ENCODE results near the gene SHKBP1.

DNA sequence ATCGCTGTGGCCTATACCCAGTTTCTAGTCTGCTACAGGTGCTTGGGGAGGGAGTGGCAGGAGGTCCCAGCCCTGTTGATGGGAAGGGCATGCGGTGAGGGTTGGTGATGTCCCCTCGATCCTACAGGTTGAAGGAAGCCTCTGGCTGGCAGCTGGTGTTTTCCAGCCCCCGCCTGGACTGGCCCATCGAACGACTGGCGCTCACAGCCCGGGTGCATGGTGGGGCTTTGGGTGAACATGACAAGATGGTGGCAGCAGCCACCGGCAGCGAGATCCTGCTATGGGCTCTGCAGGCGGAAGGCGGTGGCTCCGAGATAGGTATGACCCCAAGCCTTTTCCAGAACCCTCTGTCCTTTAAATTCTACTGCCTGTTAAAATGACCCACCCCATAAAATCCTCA lies 3.9 kb downstream of the SHKBP1 start:
- no peak for TF ChIP-seq LARP7 (IDR thresholded peaks at IDR 0.05)
- no peak for TF ChIP-seq POLR2AphosphoS5 (IDR thresholded peaks at IDR 0.05; ENCODE audit: low read length)
- TF ChIP-seq, protein P1, sequence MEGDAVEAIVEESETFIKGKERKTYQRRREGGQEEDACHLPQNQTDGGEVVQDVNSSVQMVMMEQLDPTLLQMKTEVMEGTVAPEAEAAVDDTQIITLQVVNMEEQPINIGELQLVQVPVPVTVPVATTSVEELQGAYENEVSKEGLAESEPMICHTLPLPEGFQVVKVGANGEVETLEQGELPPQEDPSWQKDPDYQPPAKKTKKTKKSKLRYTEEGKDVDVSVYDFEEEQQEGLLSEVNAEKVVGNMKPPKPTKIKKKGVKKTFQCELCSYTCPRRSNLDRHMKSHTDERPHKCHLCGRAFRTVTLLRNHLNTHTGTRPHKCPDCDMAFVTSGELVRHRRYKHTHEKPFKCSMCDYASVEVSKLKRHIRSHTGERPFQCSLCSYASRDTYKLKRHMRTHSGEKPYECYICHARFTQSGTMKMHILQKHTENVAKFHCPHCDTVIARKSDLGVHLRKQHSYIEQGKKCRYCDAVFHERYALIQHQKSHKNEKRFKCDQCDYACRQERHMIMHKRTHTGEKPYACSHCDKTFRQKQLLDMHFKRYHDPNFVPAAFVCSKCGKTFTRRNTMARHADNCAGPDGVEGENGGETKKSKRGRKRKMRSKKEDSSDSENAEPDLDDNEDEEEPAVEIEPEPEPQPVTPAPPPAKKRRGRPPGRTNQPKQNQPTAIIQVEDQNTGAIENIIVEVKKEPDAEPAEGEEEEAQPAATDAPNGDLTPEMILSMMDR (IDR thresholded peaks at IDR 0.05 in 2 of 3, conservative IDR thresholded peaks at IDR 0.05 in 1 of 3; ENCODE audit: control insufficient read depth in 2 of 3, extremely low read depth in 1 of 3, insufficient read depth in 1 of 3, low read depth in 3 of 3, low read length in 3 of 3) = no peak
- TF ChIP-seq HDAC2 (IDR thresholded peaks at IDR 0.05) = no peak
- TF ChIP-seq HCFC1 (IDR thresholded peaks at IDR 0.05; ENCODE audit: low read length) = no peak
- no peak for TF ChIP-seq ASH2L (IDR thresholded peaks at IDR 0.05; ENCODE audit: borderline replicate concordance, low read depth)
- no peak for TF ChIP-seq SKIL (IDR thresholded peaks at IDR 0.05; ENCODE audit: low read depth, poor library complexity, severe bottlenecking)
- TF ChIP-seq, protein P2, sequence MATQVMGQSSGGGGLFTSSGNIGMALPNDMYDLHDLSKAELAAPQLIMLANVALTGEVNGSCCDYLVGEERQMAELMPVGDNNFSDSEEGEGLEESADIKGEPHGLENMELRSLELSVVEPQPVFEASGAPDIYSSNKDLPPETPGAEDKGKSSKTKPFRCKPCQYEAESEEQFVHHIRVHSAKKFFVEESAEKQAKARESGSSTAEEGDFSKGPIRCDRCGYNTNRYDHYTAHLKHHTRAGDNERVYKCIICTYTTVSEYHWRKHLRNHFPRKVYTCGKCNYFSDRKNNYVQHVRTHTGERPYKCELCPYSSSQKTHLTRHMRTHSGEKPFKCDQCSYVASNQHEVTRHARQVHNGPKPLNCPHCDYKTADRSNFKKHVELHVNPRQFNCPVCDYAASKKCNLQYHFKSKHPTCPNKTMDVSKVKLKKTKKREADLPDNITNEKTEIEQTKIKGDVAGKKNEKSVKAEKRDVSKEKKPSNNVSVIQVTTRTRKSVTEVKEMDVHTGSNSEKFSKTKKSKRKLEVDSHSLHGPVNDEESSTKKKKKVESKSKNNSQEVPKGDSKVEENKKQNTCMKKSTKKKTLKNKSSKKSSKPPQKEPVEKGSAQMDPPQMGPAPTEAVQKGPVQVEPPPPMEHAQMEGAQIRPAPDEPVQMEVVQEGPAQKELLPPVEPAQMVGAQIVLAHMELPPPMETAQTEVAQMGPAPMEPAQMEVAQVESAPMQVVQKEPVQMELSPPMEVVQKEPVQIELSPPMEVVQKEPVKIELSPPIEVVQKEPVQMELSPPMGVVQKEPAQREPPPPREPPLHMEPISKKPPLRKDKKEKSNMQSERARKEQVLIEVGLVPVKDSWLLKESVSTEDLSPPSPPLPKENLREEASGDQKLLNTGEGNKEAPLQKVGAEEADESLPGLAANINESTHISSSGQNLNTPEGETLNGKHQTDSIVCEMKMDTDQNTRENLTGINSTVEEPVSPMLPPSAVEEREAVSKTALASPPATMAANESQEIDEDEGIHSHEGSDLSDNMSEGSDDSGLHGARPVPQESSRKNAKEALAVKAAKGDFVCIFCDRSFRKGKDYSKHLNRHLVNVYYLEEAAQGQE (IDR thresholded peaks at IDR 0.05; ENCODE audit: low read depth, low read length) = no peak
- TF ChIP-seq RAD21 (IDR thresholded peaks at IDR 0.05; ENCODE audit: insufficient read depth, low read depth, low read length) = no peak
- TF ChIP-seq EP300 (IDR thresholded peaks at IDR 0.05; ENCODE audit: borderline replicate concordance in 1 of 2, control insufficient read depth in 1 of 2, low read depth in 2 of 2, low read length in 2 of 2) = no peak
- TF ChIP-seq YY1 (IDR thresholded peaks at IDR 0.05; ENCODE audit: low read depth, low read length) = no peak
